HG03025 (cell line): ENCODE data around the gene DUSP9.
"Not testable (repeated sequence)": the region's sequence is repeated elsewhere in the genome, so short reads cannot be mapped to it uniquely, and the experiment has no call there.

Experiments
- ATAC-seq: cut with Tn5 transposase; IDR thresholded peaks from one replicate; pipeline ENCODE4 v1.9.1; 2021; ENCODE audit warnings: mild to moderate bottlenecking, moderate library complexity; ENCODE audit not compliant: unreplicated experiment, low FRiP score

The DUSP9 gene

GRCh38 chrX:153646620-153647373, at the start of gene DUSP9:
Gene DUSP9, plus strand, starts transcription at chrX:153647203. Its CDS starts 751 bp downstream, at chrX:153647954.
- no peak for ATAC-seq

- peak; percentile 45 for ATAC-seq
These were observed 48.3 kb upstream of the DUSP9 start, which contains the start of gene CCNQ for GRCh38 chrX:153598541-153599191. Gene CCNQ, minus strand, starts transcription at chrX:153599139. Its CDS starts 66 bp downstream, at chrX:153599073.

- ATAC-seq: peak; percentile 61
These were observed 47.6 kb upstream of the DUSP9 start for GRCh38 chrX:153599192-153600031.

- no peak for ATAC-seq
These were observed 47.0 kb upstream of the DUSP9 start for GRCh38 chrX:153600032-153600373.

- ATAC-seq: no peak
These were observed 46.1 kb upstream of the DUSP9 start for GRCh38 chrX:153600921-153601320.

GRCh38 chrX:153601511-153602110, 45.4 kb upstream of the DUSP9 start:
- ATAC-seq: no peak

GRCh38 chrX:153602601-153603000, 44.4 kb upstream of the DUSP9 start:
- no peak for ATAC-seq

- no peak for ATAC-seq
These were observed 43.8 kb upstream of the DUSP9 start for GRCh38 chrX:153603131-153603656.

- ATAC-seq: not testable (repeated sequence)
These were observed 42.2 kb upstream of the DUSP9 start for GRCh38 chrX:153604666-153605380.

GRCh38 chrX:153606503-153606902, 40.5 kb upstream of the DUSP9 start:
- no peak for ATAC-seq

- no peak for ATAC-seq
These were observed 38.6 kb upstream of the DUSP9 start for GRCh38 chrX:153608376-153608775.

GRCh38 chrX:153608806-153609205, 38.2 kb upstream of the DUSP9 start:
- ATAC-seq: no peak

GRCh38 chrX:153609917-153610835, 36.8 kb upstream of the DUSP9 start:
- no peak for ATAC-seq

- ATAC-seq: no peak
These were observed 36.2 kb upstream of the DUSP9 start for GRCh38 chrX:153610836-153611213.

- no peak for ATAC-seq
These were observed 35.5 kb upstream of the DUSP9 start for GRCh38 chrX:153611298-153612095.

- no peak for ATAC-seq
These were observed 34.6 kb upstream of the DUSP9 start for GRCh38 chrX:153612413-153612812.

- ATAC-seq: no peak
These were observed 32.2 kb upstream of the DUSP9 start for GRCh38 chrX:153614818-153615217.

GRCh38 chrX:153620576-153620975, 26.4 kb upstream of the DUSP9 start:
- ATAC-seq: no peak
